ENCODE measurements around the gene FLOT2. TPM values are rescaled to one million over a fixed set of nuclear protein-coding genes. Genes with fewer than 3 reads are reported as not detected.
A peak's percentile ranks its signal among the peaks of the same experiment; 100 is the strongest.

The FLOT2 gene
- total and polyA plus RNA-seq, 2 donors (not counting 1 experiment from before 2014, with no cell fraction given), result 196 to 270 TPM

- no peaks in the 10 kb centered on the region for H3K27me3 Mint-ChIP-seq
- Histone ChIP-seq H3K27ac (ENCODE audit: low read length in 2 of 2) (no peak overlapping the region), H3K9ac (ENCODE audit: low read length) (no peak overlapping the region), H2AFZ (ENCODE audit: insufficient read depth, low read depth, low read length, poor library complexity, severe bottlenecking) (no peak overlapping the region), H4K20me1 (ENCODE audit: control insufficient read depth, insufficient read depth, low read length, poor library complexity, severe bottlenecking) (peaks cover 88% of the 10 kb centered on the region), H3K4me3 (ENCODE audit: control extremely low read depth in 1 of 5, extremely low read depth in 1 of 5, insufficient read depth in 1 of 5, low read depth in 2 of 5, low read length in 4 of 5) (no peak overlapping the region), H3K36me3 (replicated peaks in 1 of 2; ENCODE audit: control extremely low read depth in 1 of 2, control insufficient read depth in 1 of 2, extremely low read depth in 1 of 2, insufficient read depth in 2 of 2, low read length in 1 of 2) (peaks cover 0 to 21% of the 10 kb centered on the region in 2 experiments), H3K79me2 (ENCODE audit: control insufficient read depth, insufficient read depth, low read length) (peaks cover 100% of the 10 kb centered on the region), H3K27me3 (replicated peaks in 1 of 4; ENCODE audit: control extremely low read depth in 1 of 4, control insufficient read depth in 3 of 4, insufficient read depth in 4 of 4, low read length in 3 of 4) (no peaks in the 10 kb centered on the region), H3K4me1 (ENCODE audit: control insufficient read depth in 2 of 2, insufficient read depth in 2 of 2, low read length in 2 of 2) (peaks cover 43 to 55% of the 10 kb centered on the region in 2 donors), H3K4me2 (replicated peaks; ENCODE audit: low read depth, low read length, poor library complexity, severe bottlenecking) (no peak overlapping the region), H3K9me3 (ENCODE audit: control extremely low read depth in 1 of 3, control insufficient read depth in 2 of 3, insufficient read depth in 1 of 3, low read length in 2 of 3) (no peaks in the 10 kb centered on the region)
- ATAC-seq (ENCODE audit: low read depth) (no peak), DNase-seq (no peak)
- no peak overlapping the region for H3K27ac Mint-ChIP-seq
- TF ChIP-seq EZH2 (IDR thresholded peaks at IDR 0.05; ENCODE audit: borderline replicate concordance, insufficient read depth, low read depth, low read length, poor library complexity, severe bottlenecking), result no peak
- no peak for TF ChIP-seq CTCF (IDR thresholded peaks at IDR 0.05)
- no CpG with 5 or more reads among the region's 1 CpG for WGBS (ENCODE audit: insufficient coverage)
- no peaks in the 10 kb centered on the region for H3K9me3 Mint-ChIP-seq (ENCODE audit: insufficient read depth)
- no peak overlapping the region for H3K4me3 Mint-ChIP-seq
- intact Hi-C loops (cut with micrococcal nuclease), result no loop called here
- ChIA-PET CTCF (interaction anchor here (1.5 to 2.1 kb wide), 2 partner anchors 25 to 177 kb away, joined by 6 read pairs; no protein-coding TSS in a partner anchor), POLR2A (no interaction called here)
- H3K4me1 Mint-ChIP-seq, result peaks cover 82% of the 10 kb centered on the region
These were observed 43.7 kb upstream of the FLOT2 start for GRCh38 chr17:28941251-28941650.

GRCh38 chr17:28940675-28941074 lies 43.1 kb upstream of the FLOT2 start:
- TF ChIP-seq EZH2 (IDR thresholded peaks at IDR 0.05; ENCODE audit: borderline replicate concordance, insufficient read depth, low read depth, low read length, poor library complexity, severe bottlenecking), result no peak
- no peak for TF ChIP-seq CTCF (IDR thresholded peaks at IDR 0.05)
- no peak overlapping the region for H3K4me3 ChIP-seq (ENCODE audit: control extremely low read depth in 1 of 5, extremely low read depth in 1 of 5, insufficient read depth in 1 of 5, low read depth in 2 of 5, low read length in 4 of 5)
- H2AFZ ChIP-seq (ENCODE audit: insufficient read depth, low read depth, low read length, poor library complexity, severe bottlenecking), result no peak overlapping the region
- peaks cover 100% of the 10 kb centered on the region for H3K79me2 ChIP-seq (ENCODE audit: control insufficient read depth, insufficient read depth, low read length)
- H3K27ac Mint-ChIP-seq, result no peak overlapping the region
- no peaks in the 10 kb centered on the region for H3K27me3 ChIP-seq (replicated peaks in 1 of 4; ENCODE audit: control extremely low read depth in 1 of 4, control insufficient read depth in 3 of 4, insufficient read depth in 4 of 4, low read length in 3 of 4)
- H3K9ac ChIP-seq (ENCODE audit: low read length), result no peak overlapping the region
- no peaks in the 10 kb centered on the region for H3K27me3 Mint-ChIP-seq
- H4K20me1 ChIP-seq (ENCODE audit: control insufficient read depth, insufficient read depth, low read length, poor library complexity, severe bottlenecking), result peaks cover 90% of the 10 kb centered on the region
- no peaks in the 10 kb centered on the region for H3K9me3 ChIP-seq (ENCODE audit: control extremely low read depth in 1 of 3, control insufficient read depth in 2 of 3, insufficient read depth in 1 of 3, low read length in 2 of 3)
- H3K4me2 ChIP-seq (replicated peaks; ENCODE audit: low read depth, low read length, poor library complexity, severe bottlenecking), result peak overlapping the region; percentile 10
- POLR2A ChIA-PET, result interaction anchor here (0.9 kb wide), 1 partner anchor 9 kb away, joined by 3 read pairs; no protein-coding TSS in a partner anchor
- no peak for DNase-seq
- no peak for ATAC-seq (ENCODE audit: low read depth)
- H3K36me3 ChIP-seq (replicated peaks in 1 of 2; ENCODE audit: control extremely low read depth in 1 of 2, control insufficient read depth in 1 of 2, extremely low read depth in 1 of 2, insufficient read depth in 2 of 2, low read length in 1 of 2), result peaks cover 0 to 21% of the 10 kb centered on the region in 2 experiments
- H3K4me1 Mint-ChIP-seq, result peaks cover 82% of the 10 kb centered on the region
- H3K4me3 Mint-ChIP-seq, result no peak overlapping the region
- CTCF ChIA-PET, result interaction anchor here (1.5 to 2.1 kb wide), 2 partner anchors 25 to 177 kb away, joined by 6 read pairs; no protein-coding TSS in a partner anchor
- H3K9me3 Mint-ChIP-seq (ENCODE audit: insufficient read depth), result no peaks in the 10 kb centered on the region
- WGBS (ENCODE audit: insufficient coverage), result 38% methylated on average over 3 of the region's 3 CpGs
- intact Hi-C loops (cut with micrococcal nuclease), result no loop called here
- H3K27ac ChIP-seq (ENCODE audit: low read length in 2 of 2), result no peak overlapping the region
- peaks cover 37 to 49% of the 10 kb centered on the region in 2 donors for H3K4me1 ChIP-seq (ENCODE audit: control insufficient read depth in 2 of 2, insufficient read depth in 2 of 2, low read length in 2 of 2)

All from B cell (primary cell).